Measurements from ENCODE around the gene KCNH6.

KCNH6 gene

GRCh38 chr17:63552211-63552610, 29.1 kb downstream of the KCNH6 start:
- DNase-seq (ENCODE audit: insufficient read length) (no peak), FAIRE-seq (no peak)
- TF ChIP-seq POLR2A (IDR thresholded peaks at IDR 0.05; ENCODE audit: low read depth, low read length) = no peak
- TF ChIP-seq TAF1 (IDR thresholded peaks at IDR 0.05; ENCODE audit: borderline replicate concordance, low read depth, low read length) = no peak
- no peak for TF ChIP-seq POLR2AphosphoS5 (IDR thresholded peaks at IDR 0.05; ENCODE audit: low read depth, low read length)

- DNase-seq (ENCODE audit: insufficient read length) = no peak
- no peak for TF ChIP-seq POLR2AphosphoS5 (IDR thresholded peaks at IDR 0.05; ENCODE audit: low read depth, low read length)
- TF ChIP-seq POLR2A (IDR thresholded peaks at IDR 0.05; ENCODE audit: low read depth, low read length) = no peak
- no peak for TF ChIP-seq TAF1 (IDR thresholded peaks at IDR 0.05; ENCODE audit: borderline replicate concordance, low read depth, low read length)
- no peak for FAIRE-seq
Measured at GRCh38 chr17:63555500-63556156, 32.5 kb downstream of the KCNH6 start.

GRCh38 chr17:63557416-63557815, 34.3 kb downstream of the KCNH6 start:
- DNase-seq (ENCODE audit: insufficient read length) = no peak
- TF ChIP-seq POLR2A (IDR thresholded peaks at IDR 0.05; ENCODE audit: low read depth, low read length) = no peak
- no peak for TF ChIP-seq TAF1 (IDR thresholded peaks at IDR 0.05; ENCODE audit: borderline replicate concordance, low read depth, low read length)
- TF ChIP-seq POLR2AphosphoS5 (IDR thresholded peaks at IDR 0.05; ENCODE audit: low read depth, low read length) = no peak
- FAIRE-seq = no peak

GRCh38 chr17:63558441-63558840, 35.3 kb downstream of the KCNH6 start:
- no peak for FAIRE-seq
- TF ChIP-seq POLR2A (IDR thresholded peaks at IDR 0.05; ENCODE audit: low read depth, low read length) = no peak
- TF ChIP-seq POLR2AphosphoS5 (IDR thresholded peaks at IDR 0.05; ENCODE audit: low read depth, low read length) = no peak
- no peak for TF ChIP-seq TAF1 (IDR thresholded peaks at IDR 0.05; ENCODE audit: borderline replicate concordance, low read depth, low read length)
- no peak for DNase-seq (ENCODE audit: insufficient read length)

GRCh38 chr17:63561819-63562218, 38.7 kb downstream of the KCNH6 start:
- no peak for DNase-seq (ENCODE audit: insufficient read length)
- FAIRE-seq = no peak
- TF ChIP-seq POLR2AphosphoS5 (IDR thresholded peaks at IDR 0.05; ENCODE audit: low read depth, low read length) (no peak), TAF1 (IDR thresholded peaks at IDR 0.05; ENCODE audit: borderline replicate concordance, low read depth, low read length) (no peak), POLR2A (IDR thresholded peaks at IDR 0.05; ENCODE audit: low read depth, low read length) (no peak)

- TF ChIP-seq POLR2AphosphoS5 (IDR thresholded peaks at IDR 0.05; ENCODE audit: low read depth, low read length) (no peak), POLR2A (IDR thresholded peaks at IDR 0.05; ENCODE audit: low read depth, low read length) (no peak), TAF1 (IDR thresholded peaks at IDR 0.05; ENCODE audit: borderline replicate concordance, low read depth, low read length) (no peak)
- FAIRE-seq (no peak), DNase-seq (ENCODE audit: insufficient read length) (no peak)
Measured at GRCh38 chr17:63563339-63563738, 40.2 kb downstream of the KCNH6 start.

GRCh38 chr17:63564562-63564961, 41.4 kb downstream of the KCNH6 start:
- DNase-seq (ENCODE audit: insufficient read length) (no peak), FAIRE-seq (no peak)
- no peak for TF ChIP-seq TAF1 (IDR thresholded peaks at IDR 0.05; ENCODE audit: borderline replicate concordance, low read depth, low read length)
- no peak for TF ChIP-seq POLR2AphosphoS5 (IDR thresholded peaks at IDR 0.05; ENCODE audit: low read depth, low read length)
- TF ChIP-seq POLR2A (IDR thresholded peaks at IDR 0.05; ENCODE audit: low read depth, low read length) = no peak

GRCh38 chr17:63567229-63567628, 44.1 kb downstream of the KCNH6 start:
- DNase-seq (ENCODE audit: insufficient read length) (no peak), FAIRE-seq (no peak)
- TF ChIP-seq TAF1 (IDR thresholded peaks at IDR 0.05; ENCODE audit: borderline replicate concordance, low read depth, low read length) (no peak), POLR2A (IDR thresholded peaks at IDR 0.05; ENCODE audit: low read depth, low read length) (no peak), POLR2AphosphoS5 (IDR thresholded peaks at IDR 0.05; ENCODE audit: low read depth, low read length) (no peak)

GRCh38 chr17:63568563-63568962, 45.4 kb downstream of the KCNH6 start:
- no peak for DNase-seq (ENCODE audit: insufficient read length)
- no peak for TF ChIP-seq POLR2AphosphoS5 (IDR thresholded peaks at IDR 0.05; ENCODE audit: low read depth, low read length)
- no peak for TF ChIP-seq TAF1 (IDR thresholded peaks at IDR 0.05; ENCODE audit: borderline replicate concordance, low read depth, low read length)
- TF ChIP-seq POLR2A (IDR thresholded peaks at IDR 0.05; ENCODE audit: low read depth, low read length) = no peak

GRCh38 chr17:63571632-63572310, 48.6 kb downstream of the KCNH6 start:
- TF ChIP-seq POLR2AphosphoS5 (IDR thresholded peaks at IDR 0.05; ENCODE audit: low read depth, low read length) = no peak
- TF ChIP-seq TAF1 (IDR thresholded peaks at IDR 0.05; ENCODE audit: borderline replicate concordance, low read depth, low read length) = no peak
- no peak for TF ChIP-seq POLR2A (IDR thresholded peaks at IDR 0.05; ENCODE audit: low read depth, low read length)
- no peak for FAIRE-seq
- DNase-seq (ENCODE audit: insufficient read length) = no peak

More at GRCh38 chr17:63568563-63568962, 45.4 kb downstream of the KCNH6 start:
- no peak for FAIRE-seq

- DNase-seq (ENCODE audit: insufficient read length) (no peak), FAIRE-seq (no peak)
- TF ChIP-seq POLR2AphosphoS5 (IDR thresholded peaks at IDR 0.05; ENCODE audit: low read depth, low read length) (no peak), POLR2A (IDR thresholded peaks at IDR 0.05; ENCODE audit: low read depth, low read length) (no peak), TAF1 (IDR thresholded peaks at IDR 0.05; ENCODE audit: borderline replicate concordance, low read depth, low read length) (no peak)
Measured at GRCh38 chr17:63573634-63574033, 50.5 kb downstream of the KCNH6 start.
